ENCODE data around the gene ATAT1. TPM values are rescaled to one million over a fixed set of nuclear protein-coding genes. Genes with fewer than 3 reads are reported as not detected.

The ATAT1 gene
- total RNA-seq, 1 donor from 2014 or later: 38.4 TPM

- no peak for DNase-seq
These were observed 57.9 kb downstream of the ATAT1 start for GRCh38 chr6:30684386-30685156.

DNA sequence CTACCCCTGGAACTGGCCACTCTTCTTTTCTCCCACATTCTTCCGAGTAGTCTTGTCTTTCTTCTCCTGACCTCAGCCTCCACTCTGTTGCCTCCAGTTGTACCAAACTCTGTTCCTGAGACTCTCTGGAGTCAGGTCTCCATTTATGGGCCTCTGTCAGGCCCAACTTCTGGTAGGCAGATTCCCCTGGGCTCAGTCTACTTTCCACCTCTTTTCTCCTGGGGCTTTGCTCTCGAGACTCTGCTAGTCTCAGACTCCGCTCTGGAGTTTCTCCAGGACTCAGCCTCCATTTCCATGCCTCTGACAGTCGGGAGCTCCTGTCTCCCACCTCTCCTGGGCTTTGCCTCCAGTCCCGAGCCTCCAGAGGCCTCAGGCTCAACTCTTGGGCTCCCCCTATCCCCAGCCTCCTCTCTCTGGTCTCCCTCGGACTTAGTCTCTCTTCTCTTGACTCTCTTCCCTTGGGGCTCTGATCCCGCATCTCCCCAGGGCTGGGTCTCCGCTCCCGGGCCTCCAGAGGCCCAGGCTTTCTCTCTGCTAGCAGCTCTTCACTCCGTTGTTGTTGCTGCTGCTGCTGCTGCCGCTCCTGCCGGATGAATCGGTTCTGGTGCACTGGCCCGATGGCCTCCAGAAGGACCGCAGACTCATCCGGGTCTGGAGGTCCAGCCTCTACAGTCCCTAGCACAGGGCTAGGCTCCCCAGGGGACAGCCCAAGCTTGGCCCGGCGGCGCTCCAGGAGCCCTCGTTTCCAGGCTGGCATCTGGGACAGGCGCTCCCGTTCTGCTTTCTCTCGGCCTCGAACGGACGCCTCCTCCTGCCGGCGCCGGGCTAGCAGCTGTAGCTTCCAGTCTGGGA is 58.7 kb downstream of the ATAT1 start:
- no peak for DNase-seq

GRCh38 chr6:30686009-30686907 is 59.6 kb downstream of the ATAT1 start, which contains the start of gene PPP1R18:
PPP1R18 (minus strand) TSS chr6:30686645; CDS start chr6:30686018, 627 bp downstream.
- no peak for DNase-seq

DNA sequence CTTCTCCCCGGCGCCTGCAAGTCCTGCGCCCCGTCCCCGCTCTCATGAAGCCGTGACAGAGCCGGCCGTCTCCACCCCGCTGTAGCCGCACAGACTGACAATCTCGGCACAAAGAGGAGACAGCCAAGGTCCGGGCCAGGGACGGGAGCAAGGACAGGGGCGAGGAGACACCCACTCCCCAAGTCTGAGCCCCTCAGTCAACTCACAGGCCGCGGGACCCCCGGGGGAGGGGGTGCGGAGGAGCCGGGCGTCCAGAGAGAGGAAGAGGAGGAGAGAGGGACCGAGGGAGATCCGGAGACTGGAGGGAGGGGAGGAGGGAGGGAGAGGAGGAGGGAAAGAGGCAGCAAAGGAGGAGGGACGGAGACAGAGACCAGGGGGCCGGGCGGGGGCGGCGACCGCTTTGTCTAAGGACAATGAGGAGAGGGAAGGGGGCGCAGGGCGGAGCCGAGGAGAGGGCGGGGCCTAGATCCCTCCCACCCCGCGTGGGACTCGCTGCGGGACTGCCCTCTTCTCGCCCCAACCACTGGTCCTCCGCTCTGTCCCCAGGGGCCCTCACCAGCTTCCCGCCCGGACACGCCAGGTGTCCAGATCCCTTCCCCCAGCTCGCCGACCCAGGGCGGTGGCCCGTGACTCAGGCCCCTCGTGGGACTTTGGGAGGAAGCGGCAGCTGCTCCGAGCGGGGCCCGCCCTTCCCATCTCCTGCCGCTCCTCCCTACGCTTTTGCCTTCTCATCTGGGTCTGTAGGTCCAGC is 60.4 kb downstream of the ATAT1 start:
- peak; percentile 69 for DNase-seq

GRCh38 chr6:30687659-30688431 is 61.2 kb downstream of the ATAT1 start:
- no peak for DNase-seq

DNA sequence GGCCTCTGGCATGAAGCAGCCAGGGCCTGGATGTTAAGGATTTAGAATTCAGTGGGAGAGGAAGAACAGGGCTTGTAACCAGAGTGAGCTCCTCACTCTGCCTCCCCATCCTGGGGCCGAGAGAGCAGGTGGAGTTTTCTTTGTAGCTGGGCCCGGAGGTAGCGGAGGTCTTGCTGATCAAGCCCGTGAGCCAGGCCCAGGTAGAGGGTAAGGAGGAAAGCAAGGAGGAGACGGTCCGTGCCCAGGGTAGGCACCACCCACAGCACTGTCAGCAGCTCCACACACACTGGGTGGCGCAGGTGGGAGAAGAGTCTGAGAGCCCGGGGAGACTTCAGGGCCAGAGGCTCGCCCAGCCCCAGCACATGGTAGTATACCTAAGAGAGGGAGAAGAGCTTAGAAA is 61.9 kb downstream of the ATAT1 start:
- no peak for DNase-seq

GRCh38 chr6:30689022-30689865 is 62.6 kb downstream of the ATAT1 start:
- no peak for DNase-seq

- DNase-seq: no peak
These were observed 63.3 kb downstream of the ATAT1 start for GRCh38 chr6:30689985-30690384.

- DNase-seq: peak; percentile 78
These were observed 63.9 kb downstream of the ATAT1 start, which contains the start of gene NRM for GRCh38 chr6:30690403-30691207. NRM (minus strand) TSS chr6:30690984; CDS start chr6:30690974, 10 bp downstream.

GRCh38 chr6:30691208-30691847 is 64.7 kb downstream of the ATAT1 start:
- DNase-seq: no peak

Small RNA genes lying within 50 kb of the gene (small RNA-seq; reads per million reads assigned to genes)
- gene MIR877: 0.81 reads per million, percentile 68 among the genes with 10 or more reads in this experiment

Other genes with a start within 250 kb of the ATAT1 start
- 29.8 TPM for gene HLA-E, start 137.4 kb upstream of the ATAT1 start, total RNA-seq
- 38.1 TPM for gene GNL1, start 70.4 kb upstream of the ATAT1 start, total RNA-seq
- gene PRR3, start 69.6 kb upstream of the ATAT1 start, total RNA-seq: 13.6 TPM
- gene ABCF1, start 55.4 kb upstream of the ATAT1 start, total RNA-seq: 17.5 TPM
- gene PPP1R10, start 9.6 kb upstream of the ATAT1 start, total RNA-seq: 55.7 TPM
- 39.9 TPM for gene MRPS18B, start 9.0 kb upstream of the ATAT1 start, total RNA-seq
- 18.4 TPM for gene C6orf136, start 20.3 kb downstream of the ATAT1 start, total RNA-seq
- 20.9 TPM for gene DHX16, start 46.1 kb downstream of the ATAT1 start, total RNA-seq
- gene PPP1R18, start 59.8 kb downstream of the ATAT1 start, total RNA-seq: 34.5 TPM
- gene NRM, start 64.1 kb downstream of the ATAT1 start, total RNA-seq: 1.2 TPM
- gene MDC1, start 90.4 kb downstream of the ATAT1 start, total RNA-seq: 12.5 TPM
- gene TUBB, start 93.5 kb downstream of the ATAT1 start, total RNA-seq: 1,190 TPM
- 43.4 TPM for gene FLOT1, start 115.8 kb downstream of the ATAT1 start, total RNA-seq
- 3.0 TPM for gene IER3, start 117.7 kb downstream of the ATAT1 start, total RNA-seq

Measured in occipital lobe (tissue), 3 donors.